ENCODE results near the gene RAD9A. TPM values are rescaled to one million over a fixed set of nuclear protein-coding genes. Genes with fewer than 3 reads are reported as not detected.

RAD9A gene
- 10 to 100 TPM; 30.2 to 49.4 TPM for total RNA-seq

- H3K9me3 ChIP-seq: no peaks in the 10 kb centered on the region
- DNase-seq (ENCODE audit: low spot score): peak; percentile 93
- under 1% methylated on average over 69 of the region's 75 CpGs for WGBS
- intact Hi-C loops (cut with DNase I): no loop called here
- no peaks in the 10 kb centered on the region for H3K27me3 ChIP-seq (replicated peaks; ENCODE audit: insufficient read depth)
- peak; percentile 33 for TF ChIP-seq POLR2A (IDR thresholded peaks at IDR 0.05)
- TF ChIP-seq POLR2AphosphoS5 (IDR thresholded peaks at IDR 0.05): peak; percentile 90
- peak in 1 of 4 experiments; percentile 16 for TF ChIP-seq CTCF (IDR thresholded peaks at IDR 0.05)
- no peaks in the 10 kb centered on the region for H3K36me3 ChIP-seq
- peak within 1 kb of the TSS; percentile 78 to 88 for H3K4me3 ChIP-seq
- peaks cover 6% of the 10 kb centered on the region for H3K4me1 ChIP-seq (replicated peaks)
- H3K27ac ChIP-seq: peak within 1 kb of the TSS; percentile 72 to 80
Measured at GRCh38 chr11:67391304-67392182, at the start of gene RAD9A. Gene RAD9A (plus strand): TSS chr11:67391986. CDS start chr11:67392045, 59 bp downstream.

- Histone ChIP-seq H3K9me3 (no peaks in the 10 kb centered on the region), H3K27ac (peak overlapping the region; percentile 70 to 84), H3K36me3 (no peaks in the 10 kb centered on the region), H3K27me3 (replicated peaks; ENCODE audit: insufficient read depth) (no peaks in the 10 kb centered on the region), H3K4me1 (replicated peaks) (peaks cover 11% of the 10 kb centered on the region), H3K4me3 (no peak overlapping the region)
- DNase-seq (ENCODE audit: low spot score): no peak
- 87% methylated on average over 4 of the region's 4 CpGs for WGBS
- TF ChIP-seq POLR2AphosphoS5 (IDR thresholded peaks at IDR 0.05) (no peak), CTCF (IDR thresholded peaks at IDR 0.05) (no peak), POLR2A (IDR thresholded peaks at IDR 0.05) (no peak)
- intact Hi-C loops (cut with DNase I): no loop called here
Measured at GRCh38 chr11:67344264-67344663, 47.5 kb upstream of the RAD9A start.

- intact Hi-C loops (cut with DNase I): no loop called here
- no peak overlapping the region for H3K4me3 ChIP-seq
- H3K4me1 ChIP-seq (replicated peaks): peaks cover 11% of the 10 kb centered on the region
- no peaks in the 10 kb centered on the region for H3K27me3 ChIP-seq (replicated peaks; ENCODE audit: insufficient read depth)
- DNase-seq (ENCODE audit: low spot score): peak; percentile 43
- H3K9me3 ChIP-seq: no peaks in the 10 kb centered on the region
- H3K36me3 ChIP-seq: no peaks in the 10 kb centered on the region
- 55% methylated on average over 8 of the region's 8 CpGs for WGBS
- TF ChIP-seq CTCF (IDR thresholded peaks at IDR 0.05) (no peak), POLR2A (IDR thresholded peaks at IDR 0.05) (peak; percentile 7), POLR2AphosphoS5 (IDR thresholded peaks at IDR 0.05) (peak; percentile 79)
- peak overlapping the region; percentile 70 to 84 for H3K27ac ChIP-seq
Measured at GRCh38 chr11:67345247-67345919, 46.4 kb upstream of the RAD9A start.

GRCh38 chr11:67345920-67346819 is 45.6 kb upstream of the RAD9A start:
- TF ChIP-seq CTCF (IDR thresholded peaks at IDR 0.05) (peak in 3 of 4 experiments; percentile 63 to 91 (median 83)), POLR2AphosphoS5 (IDR thresholded peaks at IDR 0.05) (peak; percentile 98), POLR2A (IDR thresholded peaks at IDR 0.05) (no peak)
- Histone ChIP-seq H3K36me3 (no peaks in the 10 kb centered on the region), H3K27ac (peak overlapping the region; percentile 70 to 84), H3K9me3 (no peaks in the 10 kb centered on the region), H3K4me1 (replicated peaks) (peaks cover 11% of the 10 kb centered on the region), H3K4me3 (no peak overlapping the region), H3K27me3 (replicated peaks; ENCODE audit: insufficient read depth) (no peaks in the 10 kb centered on the region)
- intact Hi-C loops (cut with DNase I): no loop called here
- peak; percentile 76 for DNase-seq (ENCODE audit: low spot score)
- WGBS: 34% methylated on average over 7 of the region's 7 CpGs

Measured in prostate gland (tissue), 2 donors.